ENCODE measurements around the gene GUCY1A2. TPM values are rescaled to one million over a fixed set of nuclear protein-coding genes. Genes with fewer than 3 reads are reported as not detected.

Gene GUCY1A2
- total RNA-seq, 4 donors from 2014 or later: 0.49 to 2.4 (median 1.3) TPM

- TF ChIP-seq CTCF (IDR thresholded peaks at IDR 0.05) (no peak), POLR2A (IDR thresholded peaks at IDR 0.05) (no peak)
- DNase-seq (ENCODE audit: low spot score in 2 of 2): no peak
- intact Hi-C loops (cut with DNase I; ENCODE audit: low total_unique reads): no loop called here
These were observed 160.1 kb downstream of the GUCY1A2 start for GRCh38 chr11:106858200-106858599.

GRCh38 chr11:106856566-106856965, 161.7 kb downstream of the GUCY1A2 start:
- 76 to 87% methylated on average over 3 of the region's 3 CpGs for WGBS, 2 donors
- TF ChIP-seq CTCF (IDR thresholded peaks at IDR 0.05) (no peak), POLR2A (IDR thresholded peaks at IDR 0.05) (no peak)
- intact Hi-C loops (cut with DNase I; ENCODE audit: low total_unique reads): no loop called here
- DNase-seq (ENCODE audit: low spot score in 2 of 2): no peak
- no peak overlapping the region for H3K4me3 ChIP-seq (ENCODE audit: low read depth, poor library complexity, severe bottlenecking)

More at GRCh38 chr11:106858200-106858599, 160.1 kb downstream of the GUCY1A2 start:
- no peak overlapping the region for H3K4me3 ChIP-seq (ENCODE audit: low read depth, poor library complexity, severe bottlenecking)

DNA sequence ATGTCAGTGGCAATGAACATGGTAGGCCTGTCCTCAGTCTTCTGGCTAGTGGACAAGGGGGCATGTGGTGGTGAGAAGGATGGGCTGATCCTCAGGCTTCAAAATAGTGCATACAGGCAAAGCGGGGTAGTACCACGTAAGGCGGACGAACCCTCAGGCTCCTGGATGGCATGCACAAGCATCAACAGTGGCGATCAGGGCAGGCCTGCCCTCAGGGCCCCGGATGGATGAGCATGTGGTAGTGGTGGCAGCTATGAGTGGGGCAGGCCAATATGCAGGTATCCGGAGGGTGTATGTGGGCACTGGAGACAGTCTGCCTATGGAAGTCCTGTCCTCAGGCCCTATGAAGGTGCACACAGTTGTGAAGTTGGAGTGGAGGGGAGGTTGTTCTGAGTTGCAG, 163.8 kb downstream of the GUCY1A2 start:
- TF ChIP-seq CTCF (IDR thresholded peaks at IDR 0.05) (no peak), POLR2A (IDR thresholded peaks at IDR 0.05) (no peak)
- intact Hi-C loops (cut with DNase I; ENCODE audit: low total_unique reads): no loop called here
- 94 to 95% methylated on average over 7 of the region's 7 CpGs for WGBS, 2 donors
- H3K4me3 ChIP-seq (ENCODE audit: low read depth, poor library complexity, severe bottlenecking): no peak overlapping the region
- no peak for DNase-seq (ENCODE audit: low spot score in 2 of 2)

DNA sequence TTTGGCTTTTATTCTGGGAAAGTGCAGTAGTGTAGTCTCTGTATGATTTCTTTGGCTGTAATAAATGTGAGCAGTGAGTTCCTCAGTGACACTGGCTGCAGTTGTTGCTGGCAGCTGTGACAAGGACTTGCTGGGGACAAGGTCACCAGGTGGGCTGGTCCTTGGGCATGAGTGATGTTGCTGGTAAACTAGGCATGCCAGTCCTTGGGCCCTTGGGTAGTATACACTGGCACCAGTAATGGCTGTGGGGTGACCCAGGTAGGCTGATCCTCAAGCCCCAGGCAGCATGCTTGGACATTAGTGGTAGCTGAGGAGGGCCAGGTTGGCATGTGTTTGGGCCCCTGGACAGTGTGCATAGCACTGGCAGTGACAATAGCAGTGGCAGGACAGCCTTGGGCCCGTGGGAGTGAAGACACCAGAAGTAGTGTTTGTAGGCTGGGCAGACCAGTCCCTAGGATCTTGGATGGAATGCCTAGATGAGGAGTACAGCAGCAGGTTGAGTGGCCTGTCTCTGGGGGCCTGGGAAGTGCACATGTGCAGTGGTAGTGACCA, 164.3 kb downstream of the GUCY1A2 start:
- TF ChIP-seq CTCF (IDR thresholded peaks at IDR 0.05) (no peak), POLR2A (IDR thresholded peaks at IDR 0.05) (no peak)
- intact Hi-C loops (cut with DNase I; ENCODE audit: low total_unique reads): no loop called here
- WGBS, 2 donors: 82 to 92% methylated on average over 1 of the region's 1 CpG

GRCh38 chr11:106852779-106853178, 165.5 kb downstream of the GUCY1A2 start:
- DNase-seq (ENCODE audit: low spot score in 2 of 2): no peak
- no peak overlapping the region for H3K4me3 ChIP-seq (ENCODE audit: low read depth, poor library complexity, severe bottlenecking)
- no peak for TF ChIP-seq CTCF (IDR thresholded peaks at IDR 0.05)
- TF ChIP-seq POLR2A (IDR thresholded peaks at IDR 0.05): no peak
- intact Hi-C loops (cut with DNase I; ENCODE audit: low total_unique reads): no loop called here

More for the DNA sequence above, 164.3 kb downstream of the GUCY1A2 start:
- H3K4me3 ChIP-seq (ENCODE audit: low read depth, poor library complexity, severe bottlenecking): no peak overlapping the region
- DNase-seq (ENCODE audit: low spot score in 2 of 2): no peak

DNA sequence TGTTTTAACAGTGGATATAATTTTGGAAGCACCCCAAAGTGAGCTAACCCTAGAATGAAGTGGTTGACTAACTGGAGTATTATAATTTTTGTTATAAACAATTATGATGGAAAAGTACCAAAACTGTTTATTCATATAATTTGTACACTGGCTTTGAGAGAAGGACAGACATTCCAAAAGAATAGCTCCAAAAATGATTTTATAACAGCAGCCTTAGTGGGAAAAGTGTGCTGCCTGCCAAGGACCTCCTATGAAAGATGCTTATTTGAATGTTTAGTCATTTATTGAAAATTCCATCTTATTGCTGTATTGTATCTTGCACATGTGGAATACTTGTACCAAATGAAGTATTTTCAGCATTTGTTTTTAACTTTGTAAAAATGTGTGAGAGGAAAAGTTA, 169.8 kb downstream of the GUCY1A2 start:
- DNase-seq (ENCODE audit: low spot score in 2 of 2): no peak
- TF ChIP-seq POLR2A (IDR thresholded peaks at IDR 0.05): no peak
- TF ChIP-seq CTCF (IDR thresholded peaks at IDR 0.05): no peak
- intact Hi-C loops (cut with DNase I; ENCODE audit: low total_unique reads): loop anchor here (5.0 kb wide), 1 partner anchor 809 kb away; no protein-coding TSS in a partner anchor
- H3K4me3 ChIP-seq (ENCODE audit: low read depth, poor library complexity, severe bottlenecking): no peak overlapping the region
